OCI-LY1 (cell line): ENCODE results near the gene ZNF292.
A peak's percentile ranks its signal among the peaks of the same experiment; 100 is the strongest.

Experiments used
- H2AFZ ChIP-seq: fragments of 200-600 bp; sonication (generic), shearing (Covaris generic); 2 replicates; pipeline ENCODE4 v1.6.0; 2014; ENCODE audit warnings: antibody characterized with exemption, mild to moderate bottlenecking, low read length
- H3F3A ChIP-seq: fragments of 200-600 bp; sonication (generic), shearing (Covaris generic); 2 replicates; pipeline ENCODE4 v1.6.0; 2014; ENCODE audit warnings: mild to moderate bottlenecking, antibody characterized with exemption, low read length, moderate library complexity; ENCODE audit not compliant: insufficient read depth
- H3K27ac ChIP-seq: fragments of 200-600 bp; sonication (generic); 2 replicates; pipeline ENCODE4 v1.5.1; 2014; ENCODE audit warnings: low read length, mixed run types, mild to moderate bottlenecking, low read depth; ENCODE audit not compliant: poor library complexity, severe bottlenecking
- H3K27me3 ChIP-seq: fragments of 200-600 bp; sonication (generic); 2 replicates; pipeline ENCODE4 v1.6.0; 2014; ENCODE audit warnings: antibody characterized with exemption, mild to moderate bottlenecking, low read length, moderate library complexity; ENCODE audit not compliant: insufficient read depth
- H3K36me3 ChIP-seq: fragments of 200-600 bp; sonication (generic); 2 replicates; pipeline ENCODE4 v1.6.1; 2014; ENCODE audit warnings: mild to moderate bottlenecking, antibody characterized with exemption, low read length, moderate library complexity, mixed read lengths; ENCODE audit not compliant: insufficient read depth
- H3K4me1 ChIP-seq: fragments of 200-600 bp; sonication (generic); 2 replicates; pipeline ENCODE4 v1.5.1; 2014; ENCODE audit warnings: mild to moderate bottlenecking, low read length, moderate library complexity; ENCODE audit not compliant: insufficient read depth, severe bottlenecking
- H3K4me2 ChIP-seq: fragments of 200-600 bp; sonication (generic), shearing (Covaris generic); 2 replicates; pipeline ENCODE4 v1.6.1; 2014; ENCODE audit warnings: low read length
- H3K4me3 ChIP-seq: fragments of 200-600 bp; sonication (generic); 2 replicates; pipeline ENCODE4 v1.5.1; 2014; ENCODE audit warnings: low read length, low read depth, mild to moderate bottlenecking, mixed read lengths; ENCODE audit not compliant: poor library complexity, severe bottlenecking
- H3K79me2 ChIP-seq: fragments of 200-600 bp; shearing (Covaris generic); 2 replicates; pipeline ENCODE4 v1.6.1; 2016; ENCODE audit warnings: mixed run types, low read length, mixed read lengths; ENCODE audit not compliant: insufficient read depth
- H3K9ac ChIP-seq: fragments of 200-600 bp; sonication (generic), shearing (Covaris generic); 2 replicates; pipeline ENCODE4 v1.6.1; 2014; ENCODE audit warnings: mild to moderate bottlenecking, low read length, mixed read lengths
- H3K9me2 ChIP-seq: fragments of 200-600 bp; sonication (generic), shearing (Covaris generic); 2 replicates; pipeline ENCODE4 v1.6.1; 2014; ENCODE audit warnings: low read depth, mild to moderate bottlenecking, low read length, mixed read lengths
- H3K9me3 ChIP-seq: fragments of 200-600 bp; shearing (Covaris generic); 2 replicates; pipeline ENCODE4 v1.6.1; 2014; ENCODE audit warnings: low read length, mixed read lengths
- H4K20me1 ChIP-seq: fragments of 200-600 bp; sonication (generic), shearing (Covaris generic); 2 replicates; pipeline ENCODE4 v1.6.0; 2016; ENCODE audit warnings: mild to moderate bottlenecking, low read length; ENCODE audit not compliant: insufficient read depth
- EZH2 ChIP-seq: fragments of 200-600 bp; sonication (generic), shearing (Covaris generic); IDR thresholded peaks from 2 replicates; pipeline ENCODE4 v1.8.0; 2017; ENCODE audit warnings: borderline replicate concordance, mixed run types, mild to moderate bottlenecking, antibody characterized with exemption, low read length, moderate library complexity, mixed read lengths
- TF ChIP-seq, protein P1 (sequence below): fragments of 200-600 bp; sonication (generic), shearing (Covaris generic); IDR thresholded peaks from 2 replicates; pipeline ENCODE4 v1.5.1; 2017; ENCODE audit warnings: mild to moderate bottlenecking, antibody characterized with exemption, low read length, moderate library complexity, mixed read lengths

ZNF292 gene

DNA sequence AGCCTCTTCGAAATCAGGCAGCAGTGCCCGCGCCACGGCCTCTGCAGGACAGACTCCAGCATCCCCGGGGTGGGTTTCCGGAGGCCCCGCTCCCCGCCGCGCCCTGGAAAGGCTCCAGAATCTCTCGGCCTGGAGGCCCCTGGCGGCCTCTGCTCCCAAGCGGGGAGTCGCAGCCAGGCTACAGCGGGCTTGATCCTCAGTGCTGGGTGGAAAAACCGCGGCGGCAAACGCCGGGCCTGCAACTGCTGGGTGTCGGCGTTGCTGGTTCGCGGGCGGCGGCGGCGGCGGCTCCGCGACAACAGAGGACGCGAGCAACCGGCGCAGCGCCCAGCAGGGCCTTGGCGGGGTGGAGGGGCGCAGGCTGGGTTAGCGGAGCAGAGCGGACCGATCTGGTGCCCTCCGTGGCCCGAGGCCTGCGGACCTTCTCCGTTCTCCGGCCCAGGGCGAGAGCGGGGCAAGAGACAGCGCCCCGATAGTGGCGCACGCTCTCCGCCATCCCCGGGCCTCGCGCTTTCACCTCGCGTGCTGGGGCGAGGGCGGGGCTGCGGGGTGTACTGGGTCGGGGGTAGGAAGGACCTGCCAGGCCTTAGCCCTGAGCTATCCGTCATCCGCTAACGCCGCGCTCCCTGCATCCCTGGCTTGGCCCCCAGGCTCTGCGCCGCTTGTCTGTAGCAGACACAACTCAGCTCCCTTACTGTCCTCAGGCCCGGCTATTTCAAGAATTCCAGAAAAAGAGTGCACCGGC lies 3.4 kb upstream of the ZNF292 start:
- Histone ChIP-seq H3K36me3 (no peaks in the 10 kb centered on the region), H3K27me3 (no peaks in the 10 kb centered on the region), H3F3A (no peaks in the 10 kb centered on the region), H3K79me2 (peaks cover 14% of the 10 kb centered on the region), H3K9me2 (no peaks in the 10 kb centered on the region), H4K20me1 (no peaks in the 10 kb centered on the region), H3K9me3 (no peaks in the 10 kb centered on the region), H3K4me2 (peak overlapping the region; percentile 79), H2AFZ (0 out of 2 replicates have a peak overlapping the region, but pooled peaks have one; percentile 16), H3K4me3 (peak overlapping the region; percentile 55), H3K4me1 (peaks cover 35% of the 10 kb centered on the region), H3K9ac (peak overlapping the region; percentile 49), H3K27ac (no peak overlapping the region)
- TF ChIP-seq, protein P1, sequence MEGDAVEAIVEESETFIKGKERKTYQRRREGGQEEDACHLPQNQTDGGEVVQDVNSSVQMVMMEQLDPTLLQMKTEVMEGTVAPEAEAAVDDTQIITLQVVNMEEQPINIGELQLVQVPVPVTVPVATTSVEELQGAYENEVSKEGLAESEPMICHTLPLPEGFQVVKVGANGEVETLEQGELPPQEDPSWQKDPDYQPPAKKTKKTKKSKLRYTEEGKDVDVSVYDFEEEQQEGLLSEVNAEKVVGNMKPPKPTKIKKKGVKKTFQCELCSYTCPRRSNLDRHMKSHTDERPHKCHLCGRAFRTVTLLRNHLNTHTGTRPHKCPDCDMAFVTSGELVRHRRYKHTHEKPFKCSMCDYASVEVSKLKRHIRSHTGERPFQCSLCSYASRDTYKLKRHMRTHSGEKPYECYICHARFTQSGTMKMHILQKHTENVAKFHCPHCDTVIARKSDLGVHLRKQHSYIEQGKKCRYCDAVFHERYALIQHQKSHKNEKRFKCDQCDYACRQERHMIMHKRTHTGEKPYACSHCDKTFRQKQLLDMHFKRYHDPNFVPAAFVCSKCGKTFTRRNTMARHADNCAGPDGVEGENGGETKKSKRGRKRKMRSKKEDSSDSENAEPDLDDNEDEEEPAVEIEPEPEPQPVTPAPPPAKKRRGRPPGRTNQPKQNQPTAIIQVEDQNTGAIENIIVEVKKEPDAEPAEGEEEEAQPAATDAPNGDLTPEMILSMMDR: no peak
- TF ChIP-seq EZH2: no peak

DNA sequence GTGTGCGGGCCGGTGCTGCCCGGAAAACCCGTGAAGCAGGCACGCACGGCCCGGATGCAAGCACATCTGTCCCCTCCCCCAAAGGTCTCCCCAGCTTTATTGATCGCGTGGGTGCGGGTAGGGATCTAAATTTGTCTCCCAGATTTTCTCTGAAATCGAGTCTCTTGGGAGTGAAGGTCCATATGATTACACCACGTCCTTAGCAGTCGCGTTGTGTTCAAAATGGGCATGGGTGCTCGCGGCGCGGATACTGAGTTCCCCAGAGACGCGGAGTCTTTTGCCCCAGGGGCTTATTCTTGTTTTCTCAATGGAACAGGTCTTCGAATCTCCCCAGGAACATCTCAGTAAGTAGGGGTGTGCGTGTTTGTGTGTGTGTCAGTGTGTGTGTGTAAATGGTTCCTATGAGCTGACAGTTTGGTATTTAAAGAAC lies 2.8 kb upstream of the ZNF292 start:
- peak overlapping the region; percentile 55 for H3K4me3 ChIP-seq
- H3K79me2 ChIP-seq: peaks cover 20% of the 10 kb centered on the region
- no peaks in the 10 kb centered on the region for H3K27me3 ChIP-seq
- peak overlapping the region; percentile 49 for H3K9ac ChIP-seq
- peak overlapping the region; percentile 79 for H3K4me2 ChIP-seq
- TF ChIP-seq, protein P1: no peak
- TF ChIP-seq EZH2: no peak
- no peaks in the 10 kb centered on the region for H3K36me3 ChIP-seq
- H3K27ac ChIP-seq: no peak overlapping the region
- no peaks in the 10 kb centered on the region for H3F3A ChIP-seq
- 0 out of 2 replicates have a peak overlapping the region, but pooled peaks have one; percentile 16 for H2AFZ ChIP-seq
- no peaks in the 10 kb centered on the region for H3K9me3 ChIP-seq
- no peaks in the 10 kb centered on the region for H3K9me2 ChIP-seq
- H4K20me1 ChIP-seq: no peaks in the 10 kb centered on the region
- peaks cover 41% of the 10 kb centered on the region for H3K4me1 ChIP-seq

DNA sequence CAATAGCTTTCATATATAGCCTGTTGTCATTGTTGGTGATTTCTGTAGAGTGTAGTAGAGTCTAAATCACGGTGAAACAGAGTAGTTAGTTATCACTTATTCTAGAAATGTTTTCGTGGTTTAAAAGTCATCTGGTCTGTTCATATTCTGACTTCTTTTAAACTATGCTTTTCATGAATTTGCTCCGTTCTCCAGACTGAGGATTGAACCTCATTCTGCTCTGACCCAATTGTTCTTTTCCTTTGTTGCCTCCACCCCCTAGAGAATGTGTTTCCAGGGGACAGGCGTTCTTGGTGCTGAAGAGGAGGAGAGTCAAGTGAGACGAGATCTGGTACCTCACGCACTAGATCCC lies 748 bp upstream of the ZNF292 start:
- peaks cover 47% of the 10 kb centered on the region for H3K4me1 ChIP-seq
- no peaks in the 10 kb centered on the region for H3K9me3 ChIP-seq
- H3K9ac ChIP-seq: peak overlapping the region; percentile 94
- H3F3A ChIP-seq: no peaks in the 10 kb centered on the region
- no peaks in the 10 kb centered on the region for H3K9me2 ChIP-seq
- peak overlapping the region; percentile 98 for H3K4me2 ChIP-seq
- peak overlapping the region; percentile 75 for H3K4me3 ChIP-seq
- peaks cover 41% of the 10 kb centered on the region for H3K79me2 ChIP-seq
- H4K20me1 ChIP-seq: 0 out of 2 replicates have a peak, but pooled peaks cover 3% of the 10 kb centered on the region
- TF ChIP-seq, protein P1: no peak; the same call in 1 of the 2 replicates
- no peak for TF ChIP-seq EZH2
- peak overlapping the region; percentile 90 for H3K27ac ChIP-seq
- H3K36me3 ChIP-seq: no peaks in the 10 kb centered on the region
- H3K27me3 ChIP-seq: no peaks in the 10 kb centered on the region
- H2AFZ ChIP-seq: peak overlapping the region; percentile 98
